ENCODE results near the gene BDH1.
"Not testable (repeated sequence)": the region's sequence is repeated elsewhere in the genome, so short reads cannot be mapped to it uniquely, and the experiment has no call there.

The BDH1 gene

DNA sequence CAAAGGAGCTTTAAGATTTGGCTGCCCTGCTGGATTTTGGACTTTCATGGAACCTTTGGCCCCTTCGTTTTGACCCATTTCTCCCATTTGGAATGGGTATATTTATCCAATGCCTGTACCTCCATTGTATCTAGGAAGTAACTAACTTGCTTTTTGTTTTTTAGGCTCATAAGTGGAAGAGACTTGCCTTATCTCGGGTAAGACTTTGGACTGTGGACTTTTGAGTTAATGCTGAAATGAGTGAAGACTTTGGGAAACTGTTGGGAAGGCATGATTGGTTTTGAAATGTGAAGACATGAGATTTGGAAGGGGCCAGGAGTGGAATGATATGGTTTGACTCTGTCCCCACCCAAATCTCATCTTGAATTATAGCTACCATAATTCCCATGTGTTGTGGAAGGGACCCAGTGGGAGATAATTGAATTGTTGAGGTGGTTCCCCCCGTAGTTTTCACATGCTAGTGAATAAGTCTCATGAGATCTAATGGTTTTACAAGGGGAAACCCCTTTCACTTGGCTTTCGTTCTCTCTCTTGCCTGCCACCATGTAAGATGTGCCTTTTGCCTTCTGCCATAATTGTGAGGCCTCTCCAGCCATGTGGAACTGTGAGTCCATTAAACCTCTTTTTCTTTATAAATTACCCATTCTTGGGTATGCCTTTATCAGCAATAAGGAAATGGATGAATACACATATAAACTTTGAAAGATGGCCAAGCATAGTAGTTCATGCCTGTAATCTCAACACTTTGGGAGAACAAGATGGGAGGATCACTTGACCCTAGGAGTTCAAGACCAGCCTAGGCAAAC is 15.5 kb upstream of the BDH1 start:
- H3K36me3 Mint-ChIP-seq (ENCODE audit: low read depth): peaks cover 15% of the 10 kb centered on the region
- DNase-seq, H3K4me1 Mint-ChIP-seq, H3K4me3 Mint-ChIP-seq, H3K27ac Mint-ChIP-seq, ATAC-seq: not testable (repeated sequence)
- peaks cover 13% of the 10 kb centered on the region for H3K9me3 Mint-ChIP-seq
- peaks cover 29% of the 10 kb centered on the region for H3K27me3 Mint-ChIP-seq

DNA sequence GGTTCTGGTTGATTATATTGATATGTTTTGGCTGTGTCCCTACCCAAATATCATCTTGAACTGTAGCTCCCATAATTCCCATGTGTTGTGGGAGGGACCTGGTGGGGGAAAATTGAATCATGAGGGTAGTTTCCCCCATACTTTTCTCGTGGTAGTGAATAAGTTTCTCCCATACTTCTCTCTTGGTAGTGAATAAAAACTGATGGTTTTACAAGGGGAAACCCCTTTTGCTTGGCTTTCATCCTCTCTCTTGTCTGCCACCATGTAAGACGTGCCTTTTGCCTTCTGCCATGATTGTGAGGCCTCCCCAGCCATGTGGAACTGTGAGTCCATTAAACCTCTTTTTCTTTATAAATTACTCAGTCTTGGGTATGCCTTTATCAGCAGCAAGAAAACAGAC is 13.7 kb upstream of the BDH1 start:
- Mint-ChIP-seq H3K27me3 (peaks cover 29% of the 10 kb centered on the region), H3K9me3 (peaks cover 15% of the 10 kb centered on the region), H3K36me3 (ENCODE audit: low read depth) (peaks cover 15% of the 10 kb centered on the region)
- not testable (repeated sequence) for H3K4me3 Mint-ChIP-seq, DNase-seq, ATAC-seq, H3K27ac Mint-ChIP-seq, H3K4me1 Mint-ChIP-seq

DNA sequence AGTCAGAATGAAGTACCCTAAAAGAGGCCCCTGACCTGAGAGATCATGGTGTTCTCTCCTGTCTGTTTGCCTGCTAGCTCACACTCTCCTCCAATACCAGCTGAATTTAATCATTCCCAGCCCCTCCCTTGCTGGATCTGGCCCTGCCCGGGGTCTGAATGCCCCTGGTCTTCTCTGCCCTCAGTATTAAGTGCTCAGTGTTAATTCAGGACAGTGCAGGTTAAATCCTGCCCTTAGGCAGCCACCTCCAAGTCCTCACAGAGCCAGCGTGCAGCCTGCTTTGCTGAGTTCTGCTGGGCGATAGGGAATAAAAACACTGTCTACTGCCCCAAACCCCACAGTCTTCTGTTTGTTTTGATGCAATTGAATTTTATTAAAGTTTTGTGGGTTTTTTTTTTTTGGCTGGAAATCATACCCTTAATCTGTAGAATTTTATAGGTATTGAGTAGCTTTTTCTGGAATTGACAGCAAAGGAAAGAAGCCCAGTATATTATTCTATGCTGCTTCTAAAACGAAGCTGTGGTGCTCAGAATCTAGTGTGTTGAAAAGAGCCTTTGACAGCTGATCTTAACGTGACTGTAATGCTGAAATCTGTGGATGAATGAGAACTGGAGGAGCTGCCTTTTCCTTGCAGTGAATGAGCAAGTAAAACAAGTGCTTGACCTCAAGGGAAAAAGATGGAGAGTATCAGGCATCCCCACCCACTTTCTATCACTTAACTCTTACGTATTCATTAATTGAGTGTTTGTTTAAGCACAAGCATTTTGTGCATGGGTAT is 12.3 kb upstream of the BDH1 start:
- Mint-ChIP-seq H3K36me3 (ENCODE audit: low read depth) (peaks cover 18% of the 10 kb centered on the region), H3K9me3 (peaks cover 24% of the 10 kb centered on the region), H3K4me1 (peaks cover 4% of the 10 kb centered on the region), H3K27ac (no peak overlapping the region), H3K4me3 (no peak overlapping the region), H3K27me3 (peaks cover 26% of the 10 kb centered on the region)
- no peak for ATAC-seq
- DNase-seq: no peak

DNA sequence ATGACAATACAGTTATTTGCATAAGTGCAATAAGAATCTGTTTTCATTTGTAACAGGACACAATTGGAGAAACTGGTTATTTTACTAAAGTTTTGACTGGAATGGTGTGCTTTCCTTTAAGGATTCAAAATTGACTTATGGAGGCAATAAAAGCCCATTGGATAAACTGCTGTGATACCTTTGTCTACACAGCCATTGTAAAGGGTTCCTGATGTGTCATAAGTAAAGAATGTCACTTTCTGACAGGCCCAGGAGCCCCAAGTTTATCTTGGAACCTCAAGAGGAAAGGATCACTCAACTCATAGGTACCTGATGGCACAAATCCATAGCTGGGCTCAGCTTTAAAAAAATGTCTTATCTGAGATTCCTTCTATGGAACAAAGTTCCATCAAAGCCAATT is 10.4 kb upstream of the BDH1 start:
- peaks cover 29% of the 10 kb centered on the region for H3K27me3 Mint-ChIP-seq
- ATAC-seq, H3K27ac Mint-ChIP-seq, DNase-seq, H3K4me3 Mint-ChIP-seq, H3K4me1 Mint-ChIP-seq: not testable (repeated sequence)
- peaks cover 23% of the 10 kb centered on the region for H3K9me3 Mint-ChIP-seq
- H3K36me3 Mint-ChIP-seq (ENCODE audit: low read depth): peaks cover 16% of the 10 kb centered on the region

DNA sequence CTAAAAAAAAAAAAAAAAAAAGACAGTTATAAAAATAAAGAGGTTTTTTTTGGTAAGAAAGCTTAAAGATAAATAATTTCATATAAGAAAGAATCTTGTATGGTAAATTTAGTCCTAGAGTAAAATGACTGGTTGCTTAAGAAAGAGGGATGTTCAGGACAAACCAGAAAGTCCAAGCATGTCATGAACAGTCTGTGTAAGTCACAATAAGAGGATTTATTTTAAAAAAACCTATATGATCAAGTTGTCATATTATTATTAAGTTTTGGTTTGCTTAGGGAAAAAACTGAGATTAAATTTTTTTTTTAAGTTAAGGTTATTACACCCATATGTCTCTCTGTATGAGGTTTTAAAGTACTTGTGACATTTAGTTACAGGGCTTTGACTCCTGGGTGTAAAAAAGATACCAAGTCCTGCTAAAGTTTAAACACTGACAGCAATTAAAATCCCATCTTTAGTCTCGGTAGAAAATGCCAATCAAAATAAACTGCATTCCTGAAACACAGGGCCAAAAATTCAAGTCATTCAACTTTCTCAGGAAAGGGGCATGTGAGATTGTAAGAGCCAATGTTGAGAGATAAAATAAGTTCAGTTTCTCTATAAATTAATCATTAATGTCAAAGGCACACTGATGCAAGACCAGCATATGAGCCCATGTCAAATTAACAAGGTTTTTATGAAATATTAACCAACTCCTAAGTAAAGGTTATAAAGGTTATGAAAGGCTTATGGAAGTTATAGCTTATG is 8.5 kb upstream of the BDH1 start:
- Mint-ChIP-seq H3K4me1 (peaks cover 6% of the 10 kb centered on the region), H3K9me3 (peaks cover 16% of the 10 kb centered on the region), H3K27me3 (peaks cover 26% of the 10 kb centered on the region), H3K36me3 (ENCODE audit: low read depth) (peaks cover 6% of the 10 kb centered on the region), H3K27ac (no peak overlapping the region), H3K4me3 (no peak overlapping the region)
- ATAC-seq (no peak), DNase-seq (no peak)

DNA sequence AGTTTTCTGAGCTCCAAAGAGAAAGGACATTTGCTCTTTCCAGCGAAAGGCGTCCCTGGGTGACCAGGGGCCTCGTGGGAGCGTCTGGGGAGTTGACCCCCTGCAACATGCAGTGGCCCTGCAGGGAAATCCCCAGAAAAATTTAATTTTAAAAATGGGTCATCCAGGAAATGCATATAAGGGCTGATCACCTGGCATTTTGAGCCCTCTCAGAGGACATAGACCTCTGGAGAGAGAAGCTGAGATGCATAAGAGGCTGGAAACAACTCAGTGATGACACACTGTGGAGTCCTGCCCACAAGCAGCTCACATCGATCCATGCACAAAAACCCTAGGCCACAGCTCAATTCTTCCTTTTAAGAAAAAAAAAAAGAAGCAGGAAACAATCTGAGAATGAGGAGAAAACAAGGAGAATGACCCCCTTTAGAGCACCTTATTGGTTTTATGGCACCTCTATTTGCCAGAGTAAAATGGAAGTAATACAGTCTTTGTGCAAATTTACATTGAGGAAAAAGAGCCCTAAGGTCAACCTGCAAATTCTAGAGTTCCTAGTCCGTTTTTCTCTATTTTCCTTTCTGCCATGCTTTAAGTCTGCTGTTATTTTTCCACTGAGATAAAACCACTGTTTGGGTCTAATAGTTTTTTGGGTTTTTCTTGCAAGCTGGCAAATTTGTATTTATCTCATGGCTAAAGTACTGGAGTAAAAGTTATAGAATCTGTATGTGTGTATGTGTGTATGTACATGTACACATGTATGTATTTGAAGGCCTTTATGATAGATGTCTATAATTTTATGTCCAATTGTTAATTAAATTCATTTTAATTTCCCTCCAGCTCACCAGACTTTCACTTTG is 6.9 kb upstream of the BDH1 start:
- H3K27me3 Mint-ChIP-seq: peaks cover 20% of the 10 kb centered on the region
- DNase-seq (no peak), ATAC-seq (no peak)
- H3K27ac Mint-ChIP-seq: no peak overlapping the region
- peaks cover 15% of the 10 kb centered on the region for H3K9me3 Mint-ChIP-seq
- H3K36me3 Mint-ChIP-seq (ENCODE audit: low read depth): peaks cover 5% of the 10 kb centered on the region
- no peak overlapping the region for H3K4me3 Mint-ChIP-seq
- H3K4me1 Mint-ChIP-seq: peaks cover 6% of the 10 kb centered on the region

DNA sequence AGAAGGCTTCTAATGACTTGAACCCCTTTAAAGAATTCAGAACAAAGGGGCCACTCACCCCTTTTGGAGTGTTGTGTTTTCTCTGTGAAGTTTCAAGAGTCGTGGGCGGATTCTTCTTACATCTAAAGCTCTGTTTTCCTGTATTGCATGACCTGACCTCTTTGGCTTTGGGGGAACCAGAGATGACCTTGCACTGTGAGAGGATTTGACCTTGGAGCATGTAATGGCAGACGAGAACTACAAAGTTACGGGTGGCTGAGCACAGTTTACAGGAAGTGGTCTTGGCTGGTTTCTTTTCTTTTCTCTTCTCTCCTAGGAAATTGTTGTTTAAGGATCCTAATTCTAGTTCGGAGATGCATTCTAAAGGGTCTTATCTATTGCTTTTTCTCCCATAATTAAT is 6.2 kb upstream of the BDH1 start:
- ATAC-seq (no peak), DNase-seq (no peak)
- peaks cover 14% of the 10 kb centered on the region for H3K27me3 Mint-ChIP-seq
- peaks cover 6% of the 10 kb centered on the region for H3K4me1 Mint-ChIP-seq
- no peak overlapping the region for H3K27ac Mint-ChIP-seq
- no peak overlapping the region for H3K4me3 Mint-ChIP-seq
- peaks cover 5% of the 10 kb centered on the region for H3K36me3 Mint-ChIP-seq (ENCODE audit: low read depth)
- H3K9me3 Mint-ChIP-seq: peaks cover 15% of the 10 kb centered on the region

DNA sequence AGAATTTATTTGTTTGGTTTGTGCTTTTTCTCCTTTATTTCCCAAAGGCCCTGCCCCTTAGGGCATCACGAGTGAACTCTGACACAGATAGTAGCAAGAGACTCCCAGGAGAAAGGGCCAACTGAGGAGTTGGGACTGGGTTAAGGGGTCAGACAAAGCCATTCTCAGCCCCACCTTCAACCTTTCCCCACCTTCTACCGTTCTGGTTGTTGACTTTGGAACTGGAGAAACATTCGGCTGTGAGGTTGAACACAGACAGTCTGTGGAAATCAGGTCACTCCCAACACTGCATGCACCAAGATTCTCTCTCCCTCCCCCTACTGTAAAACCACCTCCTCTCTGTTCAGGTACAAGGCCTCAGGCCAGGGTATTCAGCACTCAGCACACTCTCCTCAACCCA is 3.9 kb upstream of the BDH1 start:
- peaks cover 10% of the 10 kb centered on the region for H3K27me3 Mint-ChIP-seq
- no peak overlapping the region for H3K27ac Mint-ChIP-seq
- H3K4me1 Mint-ChIP-seq: peaks cover 9% of the 10 kb centered on the region
- no peak overlapping the region for H3K4me3 Mint-ChIP-seq
- H3K36me3 Mint-ChIP-seq (ENCODE audit: low read depth): peaks cover 5% of the 10 kb centered on the region
- ATAC-seq (no peak), DNase-seq (no peak)
- H3K9me3 Mint-ChIP-seq: peaks cover 15% of the 10 kb centered on the region

DNA sequence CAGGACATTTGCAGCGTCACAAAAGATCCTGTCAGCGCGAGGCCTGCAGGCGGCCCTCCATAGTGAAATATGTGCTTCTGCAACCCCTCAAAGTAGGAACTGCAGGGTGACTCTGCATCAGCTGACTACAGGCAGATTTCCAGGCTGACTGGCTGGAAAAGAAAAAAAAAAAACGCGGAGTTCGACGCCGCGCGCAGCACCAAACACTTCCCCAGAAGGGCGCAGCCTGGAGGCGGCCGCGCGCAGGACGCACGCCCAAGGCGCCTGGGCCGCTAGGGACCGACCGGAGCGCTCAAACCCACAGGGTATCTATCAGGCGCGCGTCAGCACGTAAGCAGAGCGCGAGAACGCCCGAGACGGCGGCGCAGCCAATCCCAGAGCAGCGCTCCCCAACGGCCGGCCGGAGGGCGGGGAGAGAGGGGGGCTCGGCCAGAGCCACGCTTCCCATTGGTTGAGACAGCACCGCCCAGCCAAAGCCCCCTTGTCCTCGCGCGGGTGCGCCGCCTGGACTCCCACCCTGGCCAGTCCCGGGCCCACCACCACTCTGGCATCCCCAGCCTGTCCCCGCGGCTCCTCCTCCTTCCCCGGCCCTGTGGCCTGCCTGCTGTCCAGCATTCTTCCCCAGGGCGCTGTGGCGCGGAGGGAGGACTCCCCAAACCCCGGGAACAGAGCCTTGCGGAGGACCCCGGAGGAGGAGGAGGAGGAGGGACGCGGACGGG is 1.0 kb downstream of the BDH1 start:
- peak; percentile 94 for DNase-seq
- peak overlapping the region; percentile 89 for H3K4me3 Mint-ChIP-seq

DNA sequence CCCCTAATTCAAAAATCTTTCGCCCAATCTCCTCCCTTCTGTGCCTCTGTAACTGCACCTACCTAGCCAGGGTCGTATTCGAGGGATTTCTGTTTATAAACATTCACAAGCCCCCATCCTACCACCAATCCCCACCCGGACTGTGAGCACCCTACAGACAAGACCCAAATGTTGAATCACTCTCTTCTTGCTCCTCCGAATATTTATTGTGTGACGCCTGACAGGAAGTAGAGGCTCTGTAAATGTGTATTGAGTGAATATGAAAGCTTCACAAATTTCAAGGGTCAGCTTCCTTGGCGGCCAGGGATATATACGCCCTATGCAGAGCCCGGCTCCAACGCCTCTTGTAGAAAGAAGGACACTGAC is 1.6 kb downstream of the BDH1 start:
- peak overlapping the region; percentile 91 for H3K27ac Mint-ChIP-seq
- H3K4me3 Mint-ChIP-seq: peak overlapping the region; percentile 89
- ATAC-seq (no peak), DNase-seq (no peak)
- H3K4me1 Mint-ChIP-seq: peaks cover 16% of the 10 kb centered on the region
- H3K27me3 Mint-ChIP-seq: peaks cover 7% of the 10 kb centered on the region
- peaks cover 24% of the 10 kb centered on the region for H3K36me3 Mint-ChIP-seq (ENCODE audit: low read depth)
- H3K9me3 Mint-ChIP-seq: no peaks in the 10 kb centered on the region

More for the DNA sequence above, 1.0 kb downstream of the BDH1 start:
- peak; percentile 98 for ATAC-seq
- Mint-ChIP-seq H3K27me3 (peaks cover 7% of the 10 kb centered on the region), H3K36me3 (ENCODE audit: low read depth) (peaks cover 24% of the 10 kb centered on the region), H3K9me3 (no peaks in the 10 kb centered on the region), H3K4me1 (peaks cover 16% of the 10 kb centered on the region), H3K27ac (peak overlapping the region; percentile 91)

DNA sequence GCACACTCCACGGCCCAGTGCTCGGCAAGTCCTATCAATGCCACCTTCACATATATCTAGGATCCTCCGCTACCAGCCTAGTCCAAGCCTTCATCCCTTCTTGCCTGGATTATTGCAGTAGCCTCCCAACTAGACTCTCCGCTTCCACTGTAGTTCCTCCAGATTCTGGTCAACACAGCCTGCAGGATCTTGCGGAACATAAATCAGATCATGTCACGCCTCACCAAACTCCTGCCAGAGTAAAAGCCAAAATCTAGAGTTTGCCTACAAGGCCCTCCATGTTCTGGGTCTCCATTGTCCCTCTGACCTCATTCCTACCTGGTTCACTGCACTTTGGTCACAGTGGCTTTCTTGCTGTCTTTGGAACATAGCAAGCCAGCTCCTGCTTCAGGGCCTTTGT is 3.6 kb downstream of the BDH1 start:
- no peaks in the 10 kb centered on the region for H3K9me3 Mint-ChIP-seq
- no peak overlapping the region for H3K4me3 Mint-ChIP-seq
- H3K36me3 Mint-ChIP-seq (ENCODE audit: low read depth): peaks cover 27% of the 10 kb centered on the region
- no peak overlapping the region for H3K27ac Mint-ChIP-seq
- H3K4me1 Mint-ChIP-seq: peaks cover 18% of the 10 kb centered on the region
- no peak for ATAC-seq
- H3K27me3 Mint-ChIP-seq: no peaks in the 10 kb centered on the region
- no peak for DNase-seq

DNA sequence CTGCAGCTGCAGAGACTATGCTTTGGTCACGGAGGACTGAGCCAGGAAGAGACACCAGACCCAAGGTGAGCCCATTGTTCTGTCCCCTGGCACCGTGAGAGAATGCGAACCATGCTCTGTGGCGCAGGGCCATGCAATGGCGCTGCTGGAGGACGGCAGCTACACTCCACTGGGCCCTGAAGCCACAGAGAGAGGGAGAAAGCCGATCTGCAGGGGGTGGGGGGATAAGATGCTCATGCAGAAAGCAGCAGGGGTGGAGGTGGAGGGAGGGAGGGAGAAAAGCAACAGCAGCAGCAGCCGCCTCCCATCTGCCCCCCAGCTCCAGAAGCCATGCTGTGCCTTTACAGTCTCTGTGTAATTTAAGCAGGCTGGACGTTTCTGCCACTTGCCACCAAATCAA is 5.3 kb downstream of the BDH1 start:
- Mint-ChIP-seq H3K27me3 (no peaks in the 10 kb centered on the region), H3K4me1 (peaks cover 14% of the 10 kb centered on the region), H3K36me3 (ENCODE audit: low read depth) (peaks cover 35% of the 10 kb centered on the region), H3K4me3 (no peak overlapping the region), H3K9me3 (no peaks in the 10 kb centered on the region), H3K27ac (no peak overlapping the region)
- ATAC-seq: no peak
- DNase-seq: no peak

DNA sequence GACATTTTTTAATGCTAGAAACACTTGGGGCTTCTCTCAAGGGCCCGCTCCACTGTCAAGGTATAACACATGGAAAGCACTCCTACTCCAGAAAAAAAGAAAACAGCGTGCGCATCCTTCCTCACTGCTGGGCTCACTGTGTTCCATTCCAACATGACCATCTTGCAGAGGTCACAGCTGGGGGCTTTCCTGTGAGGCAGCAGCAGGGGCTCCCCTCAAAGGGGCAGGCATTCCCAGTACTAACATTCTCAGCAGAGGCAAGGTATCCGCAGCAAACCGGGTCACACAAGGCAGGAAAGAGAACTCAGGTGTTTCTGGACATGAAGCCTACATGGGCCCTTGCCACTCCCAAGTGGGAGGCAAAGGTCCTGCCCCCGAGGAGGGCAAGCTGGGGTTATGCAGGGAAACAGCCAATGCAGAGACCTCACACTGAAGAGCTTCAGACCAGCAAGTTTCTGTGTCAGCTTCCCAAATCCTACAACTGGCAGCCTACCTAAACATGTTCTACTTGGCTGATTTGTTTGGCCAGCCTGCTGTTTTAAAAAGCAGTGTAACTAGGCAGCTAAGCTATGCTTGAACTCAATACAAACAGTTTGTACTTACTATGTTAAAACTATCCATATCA is 6.4 kb downstream of the BDH1 start:
- H3K9me3 Mint-ChIP-seq: no peaks in the 10 kb centered on the region
- no peaks in the 10 kb centered on the region for H3K27me3 Mint-ChIP-seq
- no peak overlapping the region for H3K27ac Mint-ChIP-seq
- peaks cover 14% of the 10 kb centered on the region for H3K4me1 Mint-ChIP-seq
- ATAC-seq: no peak
- H3K36me3 Mint-ChIP-seq (ENCODE audit: low read depth): peaks cover 41% of the 10 kb centered on the region
- no peak overlapping the region for H3K4me3 Mint-ChIP-seq
- no peak for DNase-seq
